H9 (cell line): ENCODE data around the gene SYT2. TPM values are rescaled to one million over a fixed set of nuclear protein-coding genes. Genes with fewer than 3 reads are reported as not detected.

Experiments used
- DNase-seq: peaks from one replicate; pipeline ENCODE4 v3.0.0-alpha.2; 2017
- H2AFZ ChIP-seq: one replicate; pipeline ENCODE4 v1.6.1; 2013; ENCODE audit warnings: mild to moderate bottlenecking, low read length, control low read depth, moderate library complexity
- H2AK5ac ChIP-seq: 2 replicates; pipeline ENCODE4 v1.6.1; 2013; ENCODE audit warnings: low read length, control low read depth, mixed read lengths; ENCODE audit not compliant: insufficient read length
- H2BK120ac ChIP-seq: one replicate; pipeline ENCODE4 v1.6.1; 2013; ENCODE audit warnings: low read depth, mild to moderate bottlenecking, low read length, control low read depth, inconsistent platforms; ENCODE audit not compliant: poor library complexity, severe bottlenecking
- H2BK12ac ChIP-seq: 2 replicates; pipeline ENCODE4 v1.6.1; 2013; ENCODE audit warnings: low read length, control low read depth, mixed read lengths, low read depth; ENCODE audit not compliant: insufficient read length
- H2BK15ac ChIP-seq: 2 replicates; pipeline ENCODE4 v1.6.1; 2013; ENCODE audit warnings: low read depth, low read length, control low read depth
- H2BK20ac ChIP-seq: one replicate; pipeline ENCODE4 v1.6.1; 2013; ENCODE audit warnings: low read depth, mild to moderate bottlenecking, low read length, control low read depth, inconsistent platforms; ENCODE audit not compliant: poor library complexity, severe bottlenecking
- H2BK5ac ChIP-seq: 2 replicates; pipeline ENCODE4 v1.6.1; 2013; ENCODE audit warnings: low read length, control low read depth, mixed read lengths; ENCODE audit not compliant: insufficient read length
- H3K14ac ChIP-seq: 2 replicates; pipeline ENCODE4 v1.6.1; 2013; ENCODE audit warnings: low read length, control low read depth; ENCODE audit not compliant: insufficient read depth
- H3K18ac ChIP-seq: 2 replicates; pipeline ENCODE4 v1.6.1; 2013; ENCODE audit warnings: low read depth, mild to moderate bottlenecking, mixed read lengths, low read length, control low read depth; ENCODE audit not compliant: insufficient read length
- H3K23ac ChIP-seq: 2 replicates; pipeline ENCODE4 v1.6.1; 2013; ENCODE audit warnings: low read length, control low read depth, mixed read lengths, low read depth; ENCODE audit not compliant: insufficient read length
- H3K23me2 ChIP-seq: 2 replicates; pipeline ENCODE4 v1.6.1; 2013; ENCODE audit warnings: low read depth, mild to moderate bottlenecking, mixed read lengths, low read length, control low read depth; ENCODE audit not compliant: insufficient read length, poor library complexity, severe bottlenecking
- H3K27ac ChIP-seq: 2 replicates; pipeline ENCODE4 v1.5.1; 2013; ENCODE audit warnings: low read length, control low read depth, mixed read lengths, low read depth; ENCODE audit not compliant: insufficient read length
- H3K27me3 ChIP-seq: 2 replicates; pipeline ENCODE4 v1.6.1; 2013; ENCODE audit warnings: low read length, control low read depth, inconsistent platforms; ENCODE audit not compliant: insufficient read depth
- H3K4ac ChIP-seq: 2 replicates; pipeline ENCODE4 v1.6.1; 2013; ENCODE audit warnings: low read depth, mild to moderate bottlenecking, control low read depth, inconsistent platforms, low read length, moderate library complexity
- H3K4me1 ChIP-seq: 2 replicates; pipeline ENCODE4 v1.6.1; 2013; ENCODE audit warnings: low read length, control low read depth, inconsistent platforms; ENCODE audit not compliant: insufficient read depth
- H3K4me2 ChIP-seq: 2 replicates; pipeline ENCODE4 v1.6.1; 2013; ENCODE audit warnings: low read length, control low read depth, mixed read lengths; ENCODE audit not compliant: insufficient read length, insufficient read depth
- H3K56ac ChIP-seq: 2 replicates; pipeline ENCODE4 v1.6.1; 2013; ENCODE audit warnings: low read depth, mild to moderate bottlenecking, mixed read lengths, low read length, control low read depth; ENCODE audit not compliant: insufficient read length
- H3K79me1 ChIP-seq: 2 replicates; pipeline ENCODE4 v1.6.1; 2013; ENCODE audit warnings: low read depth, mild to moderate bottlenecking, moderate library complexity, low read length, control low read depth, inconsistent platforms; ENCODE audit not compliant: insufficient read depth, poor library complexity, severe bottlenecking
- H3K79me2 ChIP-seq: 2 replicates; pipeline ENCODE4 v1.6.1; 2013; ENCODE audit warnings: low read length, control low read depth, inconsistent platforms; ENCODE audit not compliant: insufficient read depth
- H3K9ac ChIP-seq: 2 replicates; pipeline ENCODE4 v1.6.1; 2013; ENCODE audit warnings: low read length, control low read depth, mixed read lengths; ENCODE audit not compliant: insufficient read length; ENCODE audit errors: extremely low read depth
- H3K9me3 ChIP-seq: one replicate; pipeline ENCODE4 v1.6.1; 2013; ENCODE audit warnings: low read depth, low read length, inconsistent platforms; ENCODE audit not compliant: control insufficient read depth
- H3T11ph ChIP-seq: one replicate; pipeline ENCODE4 v1.6.1; 2013; ENCODE audit warnings: mild to moderate bottlenecking, low read length, control low read depth, inconsistent platforms
- H4K20me1 ChIP-seq: one replicate; pipeline ENCODE4 v1.6.1; 2013; ENCODE audit not compliant: control insufficient read depth, insufficient read length, insufficient read depth
- H4K5ac ChIP-seq: 2 replicates; pipeline ENCODE4 v1.6.1; 2013; ENCODE audit warnings: low read depth, mild to moderate bottlenecking, mixed read lengths, low read length, control low read depth; ENCODE audit not compliant: insufficient read length
- H4K8ac ChIP-seq: replicated peaks from 2 replicates; pipeline ENCODE4 v1.6.1; 2013; ENCODE audit warnings: low read length, control low read depth, mixed read lengths, low read depth; ENCODE audit not compliant: insufficient read length
- H4K91ac ChIP-seq: 2 replicates; pipeline ENCODE4 v1.6.1; 2013; ENCODE audit warnings: low read depth, mild to moderate bottlenecking, moderate library complexity, mixed read lengths, low read length, control low read depth; ENCODE audit not compliant: insufficient read length
- H3K27ac Mint-ChIP-seq, 3 experiments: 2 replicates in 2 of 3; 3 replicates in 1 of 3; pipeline ENCODE4 v1.8.0; 2020 to 2021; ENCODE audit warnings: mixed read lengths in 3 of 3, mild to moderate bottlenecking in 1 of 3, moderate library complexity in 1 of 3
- H3K27me3 Mint-ChIP-seq: 2 replicates; pipeline ENCODE4 v1.8.0; 2021; ENCODE audit warnings: low read depth, mild to moderate bottlenecking, moderate library complexity, mixed read lengths
- H3K36me3 Mint-ChIP-seq, 3 experiments: 2 replicates in 2 of 3; 3 replicates in 1 of 3; pipeline ENCODE4 v1.8.0; 2020 to 2021; ENCODE audit warnings: low read depth in 3 of 3, mixed read lengths in 3 of 3; ENCODE audit not compliant: insufficient read depth in 1 of 3
- H3K4me1 Mint-ChIP-seq, 2 experiments: 2 replicates each; pipeline ENCODE4 v1.8.0; 2020; ENCODE audit warnings: mixed read lengths in 2 of 2
- H3K4me3 Mint-ChIP-seq, 2 experiments: 2 replicates in 1 of 2; 3 replicates in 1 of 2; pipeline ENCODE4 v1.8.0; 2020 to 2021; ENCODE audit warnings: mild to moderate bottlenecking in 2 of 2, mixed read lengths in 2 of 2, moderate library complexity in 1 of 2
- H3K9me3 Mint-ChIP-seq, 2 experiments: 2 replicates in 1 of 2; 3 replicates in 1 of 2; pipeline ENCODE4 v1.8.0; 2020; ENCODE audit warnings: mild to moderate bottlenecking in 2 of 2, mixed read lengths in 2 of 2, moderate library complexity in 1 of 2
- WGBS: extraction: QIAGEN DNeasy Blood & Tissue Kit; methylation state at CpG from one replicate; pipeline ENCODE4 v1.1.7; 2013; ENCODE audit warnings: missing lambda C conversion rate, low lambda C conversion rate, mixed read lengths; ENCODE audit not compliant: insufficient read length; ENCODE audit errors: extremely low coverage; 5-methylcytosine and 5-hydroxymethylcytosine counted together
- total RNA-seq: library from RNA; stranded (reverse); gene quantifications from 2 replicates; pipeline ENCODE4 v1.2.1, GENCODE V29; 2021
- TF ChIP-seq, protein P1 (sequence below): fragments of 200-600 bp; sonication (generic); conservative IDR thresholded peaks from 3 replicates; pipeline ENCODE4 v1.8.0; 2021; ENCODE audit warnings: antibody characterized with exemption, mild to moderate bottlenecking

Gene SYT2
- total RNA-seq, 1 experiment from 2014 or later = 3.3 TPM

DNA sequence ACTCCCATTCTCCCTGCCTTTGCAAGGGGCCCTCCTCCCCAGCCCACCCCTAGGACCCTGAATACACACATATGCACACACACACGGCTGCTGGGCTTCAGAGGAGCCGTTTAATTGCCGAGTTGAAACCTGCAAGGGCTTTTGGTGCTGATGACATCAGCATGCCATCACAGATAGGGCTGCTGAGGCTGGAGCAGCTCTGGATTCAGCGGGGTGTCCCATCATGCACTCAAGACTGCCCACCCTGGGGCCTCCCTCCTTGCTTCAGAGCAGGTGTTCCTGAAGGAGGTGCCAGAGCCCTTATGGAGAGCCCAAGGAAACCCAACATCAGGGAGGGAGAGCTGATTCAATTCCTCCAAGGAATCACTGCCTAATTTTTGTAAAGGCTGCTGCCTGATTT, 5.7 kb downstream of the SYT2 start:
- Histone ChIP-seq H4K20me1 (no peaks in the 10 kb centered on the region), H3K18ac (no peak overlapping the region), H2BK120ac (no peak overlapping the region), H2BK15ac (no peak overlapping the region), H4K8ac (no peak overlapping the region), H3K23ac (no peak overlapping the region), H2BK5ac (no peak overlapping the region), H3K9ac (no peak overlapping the region), H3K23me2 (peaks cover 5% of the 10 kb centered on the region), H2BK12ac (no peak overlapping the region), H2BK20ac (no peak overlapping the region), H2AFZ (no peak overlapping the region), H3K27me3 (no peaks in the 10 kb centered on the region; the same call in 1 of the 2 replicates), H3K4me1 (peaks cover 3% of the 10 kb centered on the region; the same call in 1 of the 2 replicates), H3K9me3 (no peaks in the 10 kb centered on the region), H3K27ac (no peak overlapping the region), H3K14ac (no peak overlapping the region), H4K91ac (no peak overlapping the region), H3K4ac (no peak overlapping the region), H3K56ac (no peak overlapping the region), H3K79me2 (no peaks in the 10 kb centered on the region), H3T11ph (no peak overlapping the region), H2AK5ac (no peak overlapping the region), H3K4me2 (no peak overlapping the region), H3K79me1 (no peaks in the 10 kb centered on the region), H4K5ac (no peak overlapping the region)
- Mint-ChIP-seq H3K27me3 (peaks cover 26% of the 10 kb centered on the region), H3K9me3 (no peaks in the 10 kb centered on the region), H3K27ac (no peak overlapping the region; a peak in 1 of 7 replicates), H3K36me3 (no peaks in the 10 kb centered on the region; a peak in 2 of 7 replicates), H3K4me3 (no peak overlapping the region), H3K4me1 (peaks cover 11 to 40% of the 10 kb centered on the region in 2 experiments; a peak in 3 of 4 replicates)
- TF ChIP-seq, protein P1, sequence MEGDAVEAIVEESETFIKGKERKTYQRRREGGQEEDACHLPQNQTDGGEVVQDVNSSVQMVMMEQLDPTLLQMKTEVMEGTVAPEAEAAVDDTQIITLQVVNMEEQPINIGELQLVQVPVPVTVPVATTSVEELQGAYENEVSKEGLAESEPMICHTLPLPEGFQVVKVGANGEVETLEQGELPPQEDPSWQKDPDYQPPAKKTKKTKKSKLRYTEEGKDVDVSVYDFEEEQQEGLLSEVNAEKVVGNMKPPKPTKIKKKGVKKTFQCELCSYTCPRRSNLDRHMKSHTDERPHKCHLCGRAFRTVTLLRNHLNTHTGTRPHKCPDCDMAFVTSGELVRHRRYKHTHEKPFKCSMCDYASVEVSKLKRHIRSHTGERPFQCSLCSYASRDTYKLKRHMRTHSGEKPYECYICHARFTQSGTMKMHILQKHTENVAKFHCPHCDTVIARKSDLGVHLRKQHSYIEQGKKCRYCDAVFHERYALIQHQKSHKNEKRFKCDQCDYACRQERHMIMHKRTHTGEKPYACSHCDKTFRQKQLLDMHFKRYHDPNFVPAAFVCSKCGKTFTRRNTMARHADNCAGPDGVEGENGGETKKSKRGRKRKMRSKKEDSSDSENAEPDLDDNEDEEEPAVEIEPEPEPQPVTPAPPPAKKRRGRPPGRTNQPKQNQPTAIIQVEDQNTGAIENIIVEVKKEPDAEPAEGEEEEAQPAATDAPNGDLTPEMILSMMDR = no peak
- no peak for DNase-seq
- no CpG with 5 or more reads among the region's 4 CpGs for WGBS
